Measurements from ENCODE around the gene TRIM73.
"Not testable (repeated sequence)": the region's sequence is repeated elsewhere in the genome, so short reads cannot be mapped to it uniquely, and the experiment has no call there.

Gene TRIM73

GRCh38 chr7:75395329-75395728 lies at the start of gene TRIM73:
Gene TRIM73 (plus strand): TSS chr7:75395629. CDS start chr7:75398934, 3,305 bp downstream.
- H3K27me3 ChIP-seq (ENCODE audit: low read length); H3F3A ChIP-seq (ENCODE audit: insufficient read depth); H3K79me2 ChIP-seq (ENCODE audit: insufficient read depth, low read length); H3K36me3 ChIP-seq (ENCODE audit: low read length); H3K4me3 ChIP-seq (ENCODE audit: insufficient read depth, low read length, poor library complexity, severe bottlenecking); H3K27ac ChIP-seq (ENCODE audit: low read depth, low read length); H3K9me3 ChIP-seq (ENCODE audit: insufficient read depth, low read length); H3K4me2 ChIP-seq (ENCODE audit: low read depth, low read length, poor library complexity, severe bottlenecking); H4K20me1 ChIP-seq (ENCODE audit: low read depth, low read length); H2AFZ ChIP-seq (ENCODE audit: low read depth, low read length, severe bottlenecking); H3K9me2 ChIP-seq (replicated peaks; ENCODE audit: insufficient read depth, low read length); H3K9ac ChIP-seq (ENCODE audit: low read length): not testable (repeated sequence)

DNA sequence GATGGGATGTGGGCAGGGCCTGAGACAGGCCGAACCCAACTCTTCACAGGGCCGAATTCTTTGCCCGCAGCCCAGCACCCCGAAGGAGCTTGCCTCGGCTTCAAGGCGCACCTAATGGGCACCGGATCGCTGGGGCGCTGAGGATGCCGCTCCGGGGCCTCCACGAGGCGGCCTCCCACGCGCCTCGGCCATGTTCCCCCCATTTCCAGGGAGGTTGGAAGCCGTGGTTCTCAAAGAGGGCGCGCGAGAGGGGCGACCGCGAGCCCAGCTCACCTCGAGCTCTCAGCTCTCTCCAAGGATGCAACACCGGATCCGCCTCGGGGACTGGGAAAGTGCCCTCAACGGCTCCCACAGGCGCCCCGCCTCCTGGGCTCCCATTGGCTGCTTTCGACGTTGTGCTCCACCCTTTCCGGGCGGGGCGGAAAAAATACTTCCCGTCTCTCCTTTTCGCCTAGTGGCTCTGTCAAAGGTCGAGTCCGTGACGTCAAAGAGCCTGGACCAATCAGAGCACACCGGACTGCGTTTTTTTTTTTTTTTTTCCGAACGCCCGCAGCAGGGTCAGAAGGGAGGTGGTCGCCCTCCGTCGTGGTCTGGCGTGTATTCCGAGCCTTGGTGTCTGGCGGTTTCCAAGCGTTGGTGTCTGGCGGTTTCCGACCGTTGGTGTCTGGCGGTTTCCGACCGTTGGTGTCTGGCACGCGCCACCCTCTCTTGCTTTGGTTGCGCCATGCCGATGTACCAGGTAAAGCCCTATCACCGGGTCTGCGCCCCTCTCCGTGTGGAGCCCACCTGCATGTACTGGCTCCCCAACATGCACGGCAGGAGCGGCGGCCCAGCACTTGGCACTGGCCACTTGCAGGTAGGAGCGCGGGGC lies 36.5 kb upstream of the TRIM73 start:
- H3F3A ChIP-seq (ENCODE audit: insufficient read depth); H4K20me1 ChIP-seq (ENCODE audit: low read depth, low read length); H3K9ac ChIP-seq (ENCODE audit: low read length); H3K4me2 ChIP-seq (ENCODE audit: low read depth, low read length, poor library complexity, severe bottlenecking); H3K79me2 ChIP-seq (ENCODE audit: insufficient read depth, low read length); H2AFZ ChIP-seq (ENCODE audit: low read depth, low read length, severe bottlenecking); H3K27me3 ChIP-seq (ENCODE audit: low read length); H3K4me3 ChIP-seq (ENCODE audit: insufficient read depth, low read length, poor library complexity, severe bottlenecking); H3K9me2 ChIP-seq (replicated peaks; ENCODE audit: insufficient read depth, low read length); H3K9me3 ChIP-seq (ENCODE audit: insufficient read depth, low read length); H3K36me3 ChIP-seq (ENCODE audit: low read length); H3K27ac ChIP-seq (ENCODE audit: low read depth, low read length): not testable (repeated sequence)

DNA sequence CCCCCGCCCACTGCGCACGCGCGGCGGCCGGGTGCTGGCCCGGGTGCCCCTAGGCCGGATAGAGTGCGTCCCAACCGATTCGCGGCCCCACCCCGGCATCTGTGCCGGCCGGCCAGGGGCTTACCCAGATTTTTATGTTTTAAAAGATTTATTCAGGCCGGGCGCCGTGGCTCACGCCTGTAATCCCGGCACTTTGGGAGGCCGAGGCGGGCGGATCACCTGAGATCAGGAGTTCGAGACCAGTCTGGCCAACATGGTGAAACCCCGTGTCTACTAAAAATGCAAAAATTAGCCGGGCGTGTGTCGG lies 35.9 kb upstream of the TRIM73 start:
- H4K20me1 ChIP-seq (ENCODE audit: low read depth, low read length); H3K4me3 ChIP-seq (ENCODE audit: insufficient read depth, low read length, poor library complexity, severe bottlenecking); H3K4me2 ChIP-seq (ENCODE audit: low read depth, low read length, poor library complexity, severe bottlenecking); H3K36me3 ChIP-seq (ENCODE audit: low read length); H3F3A ChIP-seq (ENCODE audit: insufficient read depth); H3K9me3 ChIP-seq (ENCODE audit: insufficient read depth, low read length); H3K79me2 ChIP-seq (ENCODE audit: insufficient read depth, low read length); H3K27me3 ChIP-seq (ENCODE audit: low read length); H2AFZ ChIP-seq (ENCODE audit: low read depth, low read length, severe bottlenecking); H3K27ac ChIP-seq (ENCODE audit: low read depth, low read length); H3K9me2 ChIP-seq (replicated peaks; ENCODE audit: insufficient read depth, low read length); H3K9ac ChIP-seq (ENCODE audit: low read length): not testable (repeated sequence)

DNA sequence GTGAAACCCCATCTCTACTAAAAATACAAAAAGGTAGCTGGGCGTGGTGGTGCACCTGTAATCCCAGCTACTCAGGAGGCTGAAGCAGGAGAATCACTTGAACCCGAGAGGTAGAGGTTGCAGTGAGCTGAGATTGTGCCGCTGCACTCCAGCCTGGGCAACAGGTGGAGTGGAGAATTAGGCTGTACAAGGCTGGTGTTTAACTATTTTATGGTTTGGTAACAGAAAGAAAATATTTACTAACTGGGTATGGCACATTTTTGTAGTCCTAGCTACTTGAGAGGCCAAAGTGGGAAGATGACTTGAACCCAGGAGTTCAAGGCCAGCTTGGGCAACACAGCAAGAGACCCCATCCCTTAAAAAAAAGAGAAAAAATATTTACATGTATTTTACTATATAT lies 31.4 kb upstream of the TRIM73 start:
- H3K36me3 ChIP-seq (ENCODE audit: low read length); H3K4me3 ChIP-seq (ENCODE audit: insufficient read depth, low read length, poor library complexity, severe bottlenecking); H3K79me2 ChIP-seq (ENCODE audit: insufficient read depth, low read length); H3K27me3 ChIP-seq (ENCODE audit: low read length); H3K4me2 ChIP-seq (ENCODE audit: low read depth, low read length, poor library complexity, severe bottlenecking); H3K9me2 ChIP-seq (replicated peaks; ENCODE audit: insufficient read depth, low read length); H3K9me3 ChIP-seq (ENCODE audit: insufficient read depth, low read length); H3F3A ChIP-seq (ENCODE audit: insufficient read depth); H2AFZ ChIP-seq (ENCODE audit: low read depth, low read length, severe bottlenecking); H3K9ac ChIP-seq (ENCODE audit: low read length); H4K20me1 ChIP-seq (ENCODE audit: low read depth, low read length); H3K27ac ChIP-seq (ENCODE audit: low read depth, low read length): not testable (repeated sequence)

GRCh38 chr7:75366643-75367042 lies 28.8 kb upstream of the TRIM73 start:
- H4K20me1 ChIP-seq (ENCODE audit: low read depth, low read length); H2AFZ ChIP-seq (ENCODE audit: low read depth, low read length, severe bottlenecking); H3K36me3 ChIP-seq (ENCODE audit: low read length); H3K9me2 ChIP-seq (replicated peaks; ENCODE audit: insufficient read depth, low read length); H3K4me2 ChIP-seq (ENCODE audit: low read depth, low read length, poor library complexity, severe bottlenecking); H3F3A ChIP-seq (ENCODE audit: insufficient read depth); H3K4me3 ChIP-seq (ENCODE audit: insufficient read depth, low read length, poor library complexity, severe bottlenecking); H3K9ac ChIP-seq (ENCODE audit: low read length); H3K27ac ChIP-seq (ENCODE audit: low read depth, low read length); H3K9me3 ChIP-seq (ENCODE audit: insufficient read depth, low read length); H3K79me2 ChIP-seq (ENCODE audit: insufficient read depth, low read length); H3K27me3 ChIP-seq (ENCODE audit: low read length): not testable (repeated sequence)

- H3F3A ChIP-seq (ENCODE audit: insufficient read depth): not testable (repeated sequence)
Measured at GRCh38 chr7:75367313-75367712, 28.1 kb upstream of the TRIM73 start.

DNA sequence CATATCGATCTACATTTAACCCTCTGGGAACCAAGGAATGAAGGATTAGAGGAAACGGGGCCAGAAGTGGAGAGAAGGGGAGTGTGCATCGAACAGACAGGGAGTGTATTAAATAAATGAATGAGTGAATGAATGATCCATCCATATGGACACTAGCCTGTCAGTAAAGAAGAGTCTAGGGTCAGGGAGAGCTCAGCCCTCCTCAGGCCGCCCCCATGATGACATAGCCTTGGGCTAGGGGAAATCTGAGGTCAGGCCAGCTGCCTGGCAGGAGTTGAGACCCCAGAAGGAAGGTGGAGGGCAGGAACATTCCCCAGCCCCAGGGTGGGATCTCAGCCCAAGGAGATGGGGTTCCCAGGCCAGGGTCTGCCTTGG lies 21.3 kb upstream of the TRIM73 start:
- H3K9me3 ChIP-seq (ENCODE audit: insufficient read depth, low read length); H3K4me3 ChIP-seq (ENCODE audit: insufficient read depth, low read length, poor library complexity, severe bottlenecking); H3F3A ChIP-seq (ENCODE audit: insufficient read depth); H3K27me3 ChIP-seq (ENCODE audit: low read length); H3K36me3 ChIP-seq (ENCODE audit: low read length); H3K27ac ChIP-seq (ENCODE audit: low read depth, low read length); H3K9me2 ChIP-seq (replicated peaks; ENCODE audit: insufficient read depth, low read length); H3K4me2 ChIP-seq (ENCODE audit: low read depth, low read length, poor library complexity, severe bottlenecking); H2AFZ ChIP-seq (ENCODE audit: low read depth, low read length, severe bottlenecking); H3K79me2 ChIP-seq (ENCODE audit: insufficient read depth, low read length); H4K20me1 ChIP-seq (ENCODE audit: low read depth, low read length); H3K9ac ChIP-seq (ENCODE audit: low read length): not testable (repeated sequence)

More at GRCh38 chr7:75367313-75367712, 28.1 kb upstream of the TRIM73 start:
- not testable (repeated sequence) for H3K9me2 ChIP-seq (replicated peaks; ENCODE audit: insufficient read depth, low read length); H3K4me2 ChIP-seq (ENCODE audit: low read depth, low read length, poor library complexity, severe bottlenecking); H3K9ac ChIP-seq (ENCODE audit: low read length); H3K36me3 ChIP-seq (ENCODE audit: low read length); H3K9me3 ChIP-seq (ENCODE audit: insufficient read depth, low read length); H3K4me3 ChIP-seq (ENCODE audit: insufficient read depth, low read length, poor library complexity, severe bottlenecking); H2AFZ ChIP-seq (ENCODE audit: low read depth, low read length, severe bottlenecking); H3K27me3 ChIP-seq (ENCODE audit: low read length); H3K27ac ChIP-seq (ENCODE audit: low read depth, low read length); H4K20me1 ChIP-seq (ENCODE audit: low read depth, low read length); H3K79me2 ChIP-seq (ENCODE audit: insufficient read depth, low read length)

DNA sequence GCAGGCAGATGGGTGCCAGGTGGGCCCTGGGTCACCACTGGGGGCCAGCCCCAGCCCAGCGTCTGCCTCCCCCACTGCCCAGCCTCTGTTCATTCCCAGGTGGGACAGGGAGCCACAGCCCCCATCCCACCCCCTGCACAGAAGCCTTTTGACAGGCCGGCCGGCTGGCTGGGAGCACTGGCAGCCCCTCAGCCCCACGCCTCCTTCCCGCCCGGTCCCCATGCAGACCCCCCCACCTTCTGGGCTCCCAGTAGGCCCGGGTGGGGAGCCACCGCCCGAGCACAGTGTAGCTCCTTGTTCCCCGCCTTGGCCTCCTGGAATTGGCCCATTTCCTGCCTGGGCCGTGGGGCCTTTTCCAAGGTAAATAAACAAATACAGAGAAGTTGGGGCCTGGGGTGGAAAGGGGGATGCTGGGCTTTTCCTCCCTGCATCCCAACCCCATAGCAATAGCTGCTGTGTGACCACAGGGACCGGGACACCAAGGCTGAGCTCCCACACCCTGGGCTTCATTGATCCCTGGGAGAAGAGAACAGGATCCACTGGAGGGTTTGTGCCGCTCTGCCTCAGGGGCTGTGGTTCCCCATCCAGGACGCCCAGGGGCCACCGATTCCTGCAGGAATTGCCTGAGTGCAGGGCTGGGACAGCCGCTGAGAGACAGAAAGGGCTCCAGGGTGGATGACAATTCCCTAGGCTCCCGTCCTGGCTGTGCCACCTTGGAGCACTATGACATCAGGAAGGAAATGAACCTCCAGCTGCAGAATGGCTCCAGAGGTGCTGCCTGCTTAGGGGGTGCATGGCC lies 20.7 kb upstream of the TRIM73 start:
- H3K9ac ChIP-seq (ENCODE audit: low read length); H3K27me3 ChIP-seq (ENCODE audit: low read length); H3K79me2 ChIP-seq (ENCODE audit: insufficient read depth, low read length); H4K20me1 ChIP-seq (ENCODE audit: low read depth, low read length); H3K9me2 ChIP-seq (replicated peaks; ENCODE audit: insufficient read depth, low read length); H3K4me2 ChIP-seq (ENCODE audit: low read depth, low read length, poor library complexity, severe bottlenecking); H2AFZ ChIP-seq (ENCODE audit: low read depth, low read length, severe bottlenecking); H3K27ac ChIP-seq (ENCODE audit: low read depth, low read length); H3K4me3 ChIP-seq (ENCODE audit: insufficient read depth, low read length, poor library complexity, severe bottlenecking); H3F3A ChIP-seq (ENCODE audit: insufficient read depth); H3K9me3 ChIP-seq (ENCODE audit: insufficient read depth, low read length); H3K36me3 ChIP-seq (ENCODE audit: low read length): not testable (repeated sequence)

Measured in SU-DHL-6 (cell line).